LHCN-M2 (cell line): ENCODE measurements around the gene RANBP1. TPM values are rescaled to one million over a fixed set of nuclear protein-coding genes. Genes with fewer than 3 reads are reported as not detected.

Experiments used
- DNase-seq: peaks from one replicate; pipeline ENCODE4 v3.0.0-alpha.2; 2012; ENCODE audit warnings: low read depth
- total RNA-seq: library from RNA; depleted of rRNA; stranded (reverse); fragments of >200 nt; gene quantifications from 2 replicates; pipeline ENCODE4 v1.2.3, GENCODE V29; 2014; rRNA removed

Gene RANBP1
- total RNA-seq, 1 experiment from 2014 or later, result 851 TPM

- DNase-seq, result no peak
Observed at GRCh38 chr22:20167643-20168322, 51.9 kb downstream of the RANBP1 start.

DNA sequence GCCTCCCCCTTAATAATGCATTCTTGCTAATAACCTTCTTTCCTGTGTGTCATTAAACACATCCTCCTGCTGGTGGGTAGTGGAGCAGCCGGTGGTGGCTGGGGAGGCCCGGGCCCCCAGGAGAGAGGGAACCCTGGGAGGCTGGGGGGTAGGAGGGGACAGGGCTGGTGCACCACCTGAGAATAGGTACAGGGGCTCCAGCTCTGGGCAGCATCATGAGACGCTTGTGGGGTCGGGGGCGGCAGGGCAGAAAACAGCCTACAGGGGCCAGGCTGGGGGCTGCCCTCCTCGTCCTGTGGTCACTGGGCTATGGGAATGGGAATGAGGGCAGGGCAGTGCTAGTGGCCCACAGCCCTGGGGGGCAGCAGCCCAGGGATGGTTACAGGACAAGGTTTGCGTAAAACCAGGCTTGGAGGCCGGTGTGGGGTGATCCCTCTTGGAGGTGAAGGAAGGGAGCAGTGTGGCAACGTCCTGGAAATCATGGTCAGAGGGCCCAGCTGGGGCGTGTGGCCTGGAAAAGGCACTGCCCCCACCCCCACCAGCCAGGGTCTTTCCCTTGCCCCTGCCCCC is 53.4 kb downstream of the RANBP1 start:
- DNase-seq, result no peak

GRCh38 chr22:20170170-20170569 is 54.3 kb downstream of the RANBP1 start:
- DNase-seq, result no peak

GRCh38 chr22:20171288-20172140 is 55.6 kb downstream of the RANBP1 start:
- DNase-seq, result no peak

GRCh38 chr22:20172141-20172613 is 56.3 kb downstream of the RANBP1 start:
- DNase-seq, result no peak

DNA sequence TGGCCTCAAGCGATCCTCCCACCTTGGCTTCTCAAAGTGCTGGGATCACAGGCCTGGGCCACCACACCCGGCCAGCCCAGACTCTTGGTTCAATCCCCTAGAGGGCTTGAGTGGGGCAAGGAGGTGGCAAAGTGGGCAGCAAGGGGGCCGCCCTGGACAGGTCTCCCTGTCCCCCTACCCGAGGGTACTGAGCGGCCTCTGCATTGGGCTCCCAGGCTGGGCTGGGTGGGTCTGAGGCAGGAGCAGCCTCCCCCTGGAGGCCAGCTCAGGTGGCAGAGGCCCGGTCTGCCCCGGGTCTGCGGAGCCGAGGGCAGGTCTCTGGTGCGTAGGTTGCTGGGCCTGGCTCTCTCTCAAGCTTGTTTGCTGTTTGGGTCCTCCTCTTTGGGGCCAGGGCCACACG is 57.3 kb downstream of the RANBP1 start:
- no peak for DNase-seq

- no peak for DNase-seq
Observed at GRCh38 chr22:20173772-20174171, 57.9 kb downstream of the RANBP1 start.

DNA sequence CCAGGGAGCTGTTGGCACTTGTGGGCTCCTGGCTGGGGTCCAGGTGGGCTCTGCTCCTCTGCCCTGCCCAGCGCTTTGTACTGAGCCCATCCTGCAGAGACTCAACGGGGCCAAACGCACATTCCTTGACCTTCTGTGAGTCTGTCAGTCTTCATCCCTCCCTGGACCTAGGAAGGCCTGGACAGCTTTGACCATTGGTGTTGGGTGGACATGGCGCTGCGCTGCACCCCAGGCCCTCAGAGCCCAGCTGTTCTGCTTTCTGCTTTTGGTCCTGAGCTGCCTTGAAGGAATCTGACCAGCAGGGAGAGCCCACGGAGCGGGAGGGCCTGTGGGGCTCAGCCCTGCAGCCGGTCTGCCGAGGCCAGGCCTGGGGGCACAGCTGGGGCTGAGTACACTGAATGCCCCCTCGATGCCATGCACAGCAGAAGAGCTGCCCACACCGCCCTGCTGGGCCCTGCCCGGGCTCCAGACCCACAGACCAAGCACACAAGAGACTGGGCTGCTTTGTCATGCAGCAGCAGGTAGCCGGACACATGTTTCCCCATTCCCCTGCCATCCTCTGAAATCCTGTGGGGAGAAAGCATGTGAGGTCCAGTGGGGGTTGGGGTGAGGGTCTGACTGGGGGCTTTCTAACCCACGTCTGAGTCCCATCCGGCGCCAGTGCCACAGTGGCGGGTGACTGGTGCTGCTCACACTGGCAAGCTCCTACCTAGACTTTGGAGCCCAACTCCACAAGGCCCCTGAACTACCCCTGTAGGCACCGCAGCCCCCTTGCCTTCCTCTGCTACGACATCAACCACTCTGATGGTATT is 59.1 kb downstream of the RANBP1 start:
- no peak for DNase-seq

GRCh38 chr22:20175597-20175900 is 59.6 kb downstream of the RANBP1 start:
- no peak for DNase-seq

- no peak for DNase-seq
Observed at GRCh38 chr22:20176421-20177085, 60.6 kb downstream of the RANBP1 start.

Other genes starting within 250 kb of the RANBP1 start
- gene COMT, start 174.3 kb upstream of the RANBP1 start, total RNA-seq, result 290 and 350 TPM in 2 replicates
- gene TXNRD2, start 174.3 kb upstream of the RANBP1 start, total RNA-seq, result 39.5 TPM in 2 replicates
- 4.5 and 6.4 TPM in 2 replicates for gene ARVCF, start 99.3 kb upstream of the RANBP1 start, total RNA-seq
- 24.0 and 30.8 TPM in 2 replicates for gene TANGO2, start 95.0 kb upstream of the RANBP1 start, total RNA-seq
- gene DGCR8, start 35.9 kb upstream of the RANBP1 start, total RNA-seq, result 29.4 and 30.9 TPM in 2 replicates
- 35.8 and 50.4 TPM in 2 replicates for gene TRMT2A, start 1.1 kb downstream of the RANBP1 start, total RNA-seq
- 14.8 and 19.6 TPM in 2 replicates for gene ZDHHC8, start 15.7 kb downstream of the RANBP1 start, total RNA-seq
- 1.8 and 2.7 TPM in 2 replicates for gene CCDC188, start 35.0 kb downstream of the RANBP1 start, total RNA-seq
- gene RTN4R, start 152.2 kb downstream of the RANBP1 start, total RNA-seq, result 0.63 TPM in 1 of 2 replicates, not detected in the other
- gene DGCR6L, start 204.0 kb downstream of the RANBP1 start, total RNA-seq, result 78.0 and 82.5 TPM in 2 replicates